GM19043 (cell line): ENCODE measurements around the gene CREB3.

Experiments
- ATAC-seq: cut with Tn5 transposase; IDR thresholded peaks from one replicate; pipeline ENCODE4 v1.9.1; 2021; ENCODE audit warnings: low read depth; ENCODE audit not compliant: unreplicated experiment

Gene CREB3, protein sequence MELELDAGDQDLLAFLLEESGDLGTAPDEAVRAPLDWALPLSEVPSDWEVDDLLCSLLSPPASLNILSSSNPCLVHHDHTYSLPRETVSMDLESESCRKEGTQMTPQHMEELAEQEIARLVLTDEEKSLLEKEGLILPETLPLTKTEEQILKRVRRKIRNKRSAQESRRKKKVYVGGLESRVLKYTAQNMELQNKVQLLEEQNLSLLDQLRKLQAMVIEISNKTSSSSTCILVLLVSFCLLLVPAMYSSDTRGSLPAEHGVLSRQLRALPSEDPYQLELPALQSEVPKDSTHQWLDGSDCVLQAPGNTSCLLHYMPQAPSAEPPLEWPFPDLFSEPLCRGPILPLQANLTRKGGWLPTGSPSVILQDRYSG

DNA sequence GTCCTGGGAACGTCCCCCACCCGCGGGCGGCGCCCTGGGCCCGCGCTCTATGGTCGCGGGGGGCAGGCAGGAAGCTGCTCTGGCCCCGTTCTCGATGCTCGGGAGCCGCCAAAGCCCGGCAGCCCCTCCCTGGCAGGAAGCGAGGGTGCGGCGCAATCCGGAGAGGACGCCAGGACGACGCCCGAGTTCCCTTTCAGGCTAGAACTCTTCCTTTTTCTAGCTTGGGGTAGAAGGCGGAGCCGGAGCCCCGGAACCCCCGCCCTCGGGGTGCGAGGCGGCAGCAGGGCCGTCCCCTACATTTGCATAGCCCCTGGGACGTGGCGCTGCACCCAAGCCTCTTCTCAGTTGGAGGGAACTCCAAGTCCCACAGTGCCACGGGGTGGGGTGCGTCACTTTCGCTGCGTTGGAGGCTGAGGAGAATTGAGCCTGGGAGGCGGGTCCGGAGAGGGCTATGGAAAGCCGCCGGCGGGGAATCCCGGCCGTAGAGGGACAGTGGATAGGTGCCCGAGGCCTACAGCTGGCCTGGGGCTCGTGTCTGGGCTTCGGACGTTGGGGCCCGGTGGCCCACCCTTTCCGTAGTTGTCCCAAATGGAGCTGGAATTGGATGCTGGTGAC, at the start of gene CREB3, which contains the start of gene TLN1:
TSS of gene CREB3 (plus strand) at position 482 of the 615 bp plus-strand sequence. CDS start at position 589, 107 bp downstream.
TSS of gene TLN1 (minus strand) at position 11 of the 615 bp plus-strand sequence. CDS start 6,501 bp downstream, outside the sequence.
- ATAC-seq: peak; percentile 75

DNA sequence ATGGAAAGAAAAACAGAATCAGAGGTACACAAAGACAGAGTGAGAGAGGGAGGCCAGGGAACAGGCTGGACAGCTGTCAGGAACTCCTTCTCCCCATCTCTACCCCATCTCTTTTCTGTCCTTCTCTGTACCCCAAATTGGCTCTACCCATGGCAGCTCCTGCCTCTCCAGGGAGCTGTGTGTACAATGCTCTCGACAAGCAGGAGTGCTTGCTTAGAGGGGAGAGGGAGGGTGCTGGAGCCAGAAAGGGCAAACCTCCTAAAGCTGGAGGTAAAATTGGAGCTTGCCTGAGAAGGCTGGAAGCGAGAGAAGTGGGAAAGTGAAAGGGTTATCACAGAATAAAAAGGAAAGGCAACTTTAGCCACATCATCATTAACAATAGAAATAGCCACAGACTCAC, 49.1 kb upstream of the CREB3 start:
- ATAC-seq: no peak

DNA sequence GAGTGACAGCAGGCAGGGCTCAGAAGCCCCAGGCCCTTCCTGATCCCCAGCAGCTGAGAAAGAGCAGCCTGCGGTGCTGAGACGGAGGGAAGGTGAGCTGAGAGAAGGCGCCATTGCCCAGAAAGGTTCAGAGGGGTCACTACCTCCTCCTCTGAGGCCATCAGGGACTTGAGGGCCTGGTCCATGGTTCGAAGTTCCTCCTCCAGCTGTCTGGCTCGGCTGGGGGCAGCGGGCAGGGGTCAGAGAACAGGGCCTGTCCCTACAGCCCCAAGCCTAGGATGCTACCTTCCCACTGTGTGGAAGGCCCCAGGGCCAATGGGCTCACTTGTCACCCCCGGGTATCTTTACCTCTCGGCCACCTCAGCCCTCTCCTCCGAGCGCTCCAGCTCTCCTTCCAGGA, 47.5 kb upstream of the CREB3 start:
- no peak for ATAC-seq

DNA sequence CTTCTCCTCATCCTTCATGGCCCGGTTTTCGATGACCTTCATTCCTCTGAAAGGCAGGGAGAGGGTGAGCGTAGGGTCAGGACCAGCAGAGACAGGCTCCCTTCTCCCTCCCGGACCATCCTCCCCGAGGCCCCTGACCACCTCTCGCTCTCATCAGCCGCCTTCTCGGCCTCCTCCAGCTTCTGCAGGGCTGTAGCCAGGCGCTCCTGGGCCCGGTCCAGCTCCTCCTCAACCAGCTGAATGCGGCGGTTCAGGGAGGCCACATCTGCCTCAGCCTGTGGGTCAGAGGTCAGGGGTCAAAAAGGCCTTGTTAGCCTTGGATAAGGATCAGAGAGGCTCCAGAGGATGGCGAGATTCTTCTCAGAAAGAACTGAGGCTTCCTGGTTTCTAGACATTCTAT, 47.0 kb upstream of the CREB3 start:
- no peak for ATAC-seq

DNA sequence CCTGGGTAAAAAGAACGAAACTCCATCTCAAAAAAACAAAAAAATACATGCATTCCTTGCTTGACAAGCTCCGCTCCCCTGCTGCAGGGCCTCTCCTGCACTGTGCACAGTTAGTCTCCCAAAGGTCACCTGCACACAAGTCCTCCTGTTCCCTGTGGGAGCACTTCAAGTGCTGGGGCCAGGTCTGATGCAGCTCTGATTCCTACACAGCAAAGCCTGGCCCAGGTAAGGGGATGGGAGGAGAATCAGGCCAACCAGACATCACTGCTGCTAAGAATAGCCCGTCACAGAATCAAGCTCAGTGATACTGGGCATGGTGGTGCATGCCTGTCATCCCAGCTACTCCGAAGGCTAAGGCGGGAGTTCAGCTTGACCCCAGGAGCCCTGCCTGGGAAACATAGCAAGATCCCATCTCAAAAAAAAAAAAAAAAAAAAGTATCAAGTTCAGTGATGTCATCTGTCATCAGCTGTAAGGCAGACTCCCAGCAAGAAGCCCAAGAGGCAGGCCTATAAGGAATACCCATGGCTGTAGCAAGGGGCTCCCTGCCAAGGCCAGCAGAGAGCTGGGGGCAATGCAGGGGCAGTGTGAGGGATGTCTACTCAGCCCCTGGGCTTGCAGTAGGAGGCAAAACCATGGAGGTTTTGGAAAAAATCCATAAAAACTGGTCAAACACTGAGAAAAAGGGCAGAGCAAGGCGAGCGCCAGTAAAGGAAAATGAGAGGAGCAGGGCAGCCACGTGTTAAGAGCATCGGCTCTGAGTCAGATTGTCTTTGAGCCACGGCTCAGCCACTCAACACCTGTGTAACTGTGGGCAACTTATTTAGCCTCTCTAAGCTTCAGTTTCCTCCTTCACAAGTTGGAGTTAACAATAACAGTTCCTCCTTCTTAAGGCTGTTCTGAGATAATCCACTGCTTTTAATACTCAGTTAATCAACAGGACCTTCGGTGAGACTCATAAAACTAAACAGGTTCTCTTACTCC, 46.0 kb upstream of the CREB3 start:
- ATAC-seq: no peak

DNA sequence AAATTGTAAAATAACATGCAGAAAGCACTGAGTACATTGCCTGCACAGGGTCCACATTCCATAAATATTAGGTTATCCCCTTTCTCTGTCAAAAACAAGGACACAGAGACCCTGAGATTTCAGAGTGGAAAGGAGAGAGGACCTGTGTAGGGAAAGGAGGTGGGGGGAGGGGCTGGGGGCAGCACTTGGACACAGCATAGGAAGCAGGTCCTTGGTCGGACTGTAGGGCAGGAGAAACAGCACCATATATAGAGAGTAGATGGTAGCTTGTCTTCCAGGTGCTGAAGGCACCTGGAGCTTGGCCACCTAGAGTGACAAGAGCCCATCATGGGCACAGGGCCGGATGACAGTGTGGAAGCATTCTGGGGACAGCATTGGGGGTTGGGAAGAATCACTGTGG, 45.2 kb upstream of the CREB3 start:
- no peak for ATAC-seq

DNA sequence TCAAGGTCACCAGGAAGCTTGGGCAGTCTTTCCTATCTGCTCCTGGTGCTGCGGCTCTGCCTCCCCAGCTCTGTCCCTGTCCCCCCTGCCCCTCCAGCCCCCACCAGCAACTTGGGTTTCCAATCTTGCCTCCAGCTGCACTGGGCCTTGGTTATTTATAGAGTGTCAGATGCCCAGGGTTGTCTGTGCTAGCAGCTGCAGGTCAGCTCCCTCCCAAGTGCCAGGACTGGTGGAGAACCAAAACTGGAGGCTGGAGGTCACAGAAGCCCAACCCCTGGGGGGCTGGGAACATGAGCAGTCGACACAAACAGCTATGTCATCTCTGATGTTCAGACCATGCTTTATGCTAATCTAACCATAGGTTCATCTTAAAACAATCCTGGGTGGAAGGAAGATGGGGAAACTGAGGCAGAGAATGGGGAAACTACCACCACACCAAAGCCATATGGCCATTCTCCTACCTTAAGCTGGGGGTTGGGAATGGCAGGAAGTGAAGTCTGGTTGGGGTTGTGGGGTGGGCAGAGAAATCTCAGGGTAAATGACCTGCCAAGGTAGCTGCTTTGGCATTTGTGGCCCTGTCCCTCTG, 44.4 kb upstream of the CREB3 start:
- ATAC-seq: no peak

DNA sequence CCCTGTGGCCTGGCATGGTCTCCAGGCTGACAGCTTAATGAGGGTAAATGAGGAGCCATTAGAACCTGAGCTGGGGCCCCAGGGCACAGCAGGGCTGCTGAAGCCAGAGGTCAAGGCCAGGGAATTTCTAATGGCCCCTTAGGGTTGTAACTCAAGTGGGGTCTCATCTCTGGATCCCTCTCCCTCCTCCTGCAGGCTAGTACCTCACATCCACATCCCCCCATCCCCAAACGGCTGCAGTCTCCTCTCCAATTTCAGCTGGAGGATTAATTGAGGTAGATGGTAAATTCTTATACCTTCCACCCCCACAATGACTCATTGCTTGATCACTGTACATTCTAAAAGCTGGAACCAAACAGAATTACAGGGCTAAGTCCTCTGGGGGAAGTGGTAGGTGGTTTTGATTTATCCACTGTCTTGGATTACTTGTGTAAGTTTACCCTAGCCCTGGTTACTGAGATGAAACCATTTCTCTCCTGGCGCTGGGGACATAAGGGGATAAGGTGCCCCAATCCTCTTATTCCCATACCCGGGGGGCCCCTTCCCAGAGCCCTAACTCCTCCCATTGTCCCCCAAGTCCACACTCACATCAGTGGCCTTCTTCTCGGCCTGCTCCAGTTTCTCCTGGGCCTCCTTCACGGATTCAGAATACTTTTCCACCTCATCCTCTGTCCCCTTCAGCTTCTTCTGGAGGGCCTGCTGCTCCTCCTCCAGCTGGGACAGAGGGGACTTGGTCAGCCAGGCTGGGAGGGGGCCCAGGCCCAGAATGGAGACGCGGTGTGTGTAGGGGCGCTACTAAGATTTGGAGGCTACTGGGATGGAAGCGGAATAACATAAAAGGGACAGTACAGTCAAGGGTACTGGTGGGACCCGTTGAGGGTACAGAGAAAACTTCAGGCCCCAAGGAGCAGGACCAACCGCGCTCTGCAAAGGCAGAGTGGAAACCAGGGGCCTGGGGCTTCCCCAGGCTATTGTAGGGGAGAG, 43.6 kb upstream of the CREB3 start:
- no peak for ATAC-seq

DNA sequence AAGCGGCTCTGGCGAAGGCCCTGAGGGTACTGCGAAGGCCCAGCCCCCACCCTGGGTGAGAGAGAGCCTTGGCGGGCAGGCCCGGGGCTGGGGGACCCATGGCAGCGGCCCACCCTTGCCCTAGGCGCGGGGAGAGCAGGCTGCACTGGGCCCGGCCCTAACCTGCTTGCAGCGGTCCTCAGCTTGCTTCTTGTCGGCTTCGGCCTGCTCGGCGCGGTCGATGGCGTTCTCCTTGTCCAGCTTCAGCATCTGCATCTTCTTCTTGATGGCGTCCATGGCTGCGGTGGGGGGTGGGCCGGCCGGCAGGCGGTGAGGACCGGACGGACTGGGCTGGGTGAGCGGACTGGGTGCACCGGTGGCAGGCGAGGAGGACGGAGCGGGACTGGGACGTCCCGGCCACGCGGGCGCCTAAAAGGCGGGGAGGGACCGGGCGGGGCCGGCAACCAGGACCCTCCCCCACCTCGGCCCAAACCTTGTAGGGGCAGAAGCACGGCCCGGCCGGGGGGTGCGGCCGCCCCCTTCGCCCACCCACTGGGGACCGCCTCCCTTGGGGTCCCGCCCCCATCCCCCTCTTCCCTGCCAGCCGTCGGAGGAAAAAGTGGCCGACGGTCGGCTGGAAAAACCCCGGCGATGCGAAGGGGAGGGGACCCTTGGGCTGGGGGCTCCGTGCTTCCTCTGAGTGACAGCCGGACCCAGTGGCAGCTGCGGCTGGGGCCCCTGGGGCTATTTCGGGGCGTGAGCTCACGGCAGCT, 42.7 kb upstream of the CREB3 start, which contains the start of gene TPM2:
TSS of gene TPM2 (minus strand) at position 384 of the 752 bp plus-strand sequence. CDS start at position 276, 108 bp downstream.
- no peak for ATAC-seq

DNA sequence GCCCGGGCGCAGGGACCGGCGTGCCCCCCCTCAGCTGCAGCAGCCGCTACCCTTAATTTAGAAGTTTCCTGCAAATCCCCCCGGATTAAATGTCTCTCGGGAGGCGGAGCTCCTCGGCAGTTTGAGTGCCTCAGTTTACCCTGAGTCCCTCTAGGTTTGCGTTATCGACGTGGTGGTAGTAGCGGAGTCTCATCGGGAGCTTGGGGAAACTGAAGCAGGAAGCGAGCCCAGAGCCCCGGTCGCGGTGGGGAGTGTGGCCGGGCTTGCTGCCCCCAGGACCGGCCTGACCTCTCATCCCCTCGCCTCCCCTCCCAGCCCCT, 42.2 kb upstream of the CREB3 start:
- no peak for ATAC-seq

DNA sequence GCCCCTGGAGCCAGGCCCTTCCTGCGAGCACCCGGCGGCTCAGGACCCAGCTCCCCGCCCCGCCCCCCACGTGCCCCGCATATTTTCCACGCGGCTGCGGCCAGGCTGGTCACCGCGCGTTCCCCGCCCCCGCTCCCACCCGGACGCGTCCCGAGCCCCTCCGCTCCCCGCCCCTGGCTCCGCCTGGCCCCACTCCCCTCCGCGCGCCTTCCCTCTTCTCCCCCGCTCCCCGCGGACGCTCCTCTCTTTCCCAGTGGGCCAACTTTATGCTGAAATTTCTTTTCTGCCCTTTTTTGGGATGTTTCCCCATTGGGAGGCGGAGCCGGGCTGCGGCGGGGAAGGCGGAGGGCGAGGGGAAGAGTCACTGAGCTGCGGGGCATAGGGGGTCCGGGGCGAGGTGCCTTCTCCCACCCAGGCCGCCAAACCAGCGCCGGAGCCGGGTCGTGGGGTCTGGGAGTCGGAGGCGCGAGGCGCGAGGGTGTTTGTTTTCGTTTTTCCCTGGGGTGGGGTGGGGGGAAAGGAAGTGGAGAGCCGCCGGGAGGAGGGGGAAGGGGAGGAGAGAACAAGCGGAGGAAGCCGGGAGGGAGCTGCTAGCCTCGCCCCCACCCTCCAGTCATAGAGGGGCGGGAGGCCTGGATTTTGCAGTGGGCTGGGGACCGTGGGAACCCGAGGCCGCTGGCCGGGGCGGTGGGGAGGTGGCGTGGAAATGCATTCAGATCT, 41.7 kb upstream of the CREB3 start:
- ATAC-seq: no peak

DNA sequence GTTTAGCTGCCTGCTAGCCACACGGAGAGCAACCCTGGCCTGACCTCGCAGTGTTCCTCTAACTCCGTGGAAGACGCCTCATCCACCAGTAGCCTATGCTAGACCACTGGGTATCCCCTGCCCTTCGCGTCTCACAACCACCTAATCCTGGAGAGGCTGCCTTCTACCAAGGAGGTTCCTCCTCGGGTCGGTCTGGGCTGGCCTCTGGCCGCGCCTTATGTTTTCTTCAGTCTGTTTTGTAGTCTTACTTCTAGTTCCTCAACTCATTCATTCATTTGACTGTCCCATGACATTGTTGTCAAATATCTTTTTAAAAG, 41.2 kb upstream of the CREB3 start:
- ATAC-seq: no peak

DNA sequence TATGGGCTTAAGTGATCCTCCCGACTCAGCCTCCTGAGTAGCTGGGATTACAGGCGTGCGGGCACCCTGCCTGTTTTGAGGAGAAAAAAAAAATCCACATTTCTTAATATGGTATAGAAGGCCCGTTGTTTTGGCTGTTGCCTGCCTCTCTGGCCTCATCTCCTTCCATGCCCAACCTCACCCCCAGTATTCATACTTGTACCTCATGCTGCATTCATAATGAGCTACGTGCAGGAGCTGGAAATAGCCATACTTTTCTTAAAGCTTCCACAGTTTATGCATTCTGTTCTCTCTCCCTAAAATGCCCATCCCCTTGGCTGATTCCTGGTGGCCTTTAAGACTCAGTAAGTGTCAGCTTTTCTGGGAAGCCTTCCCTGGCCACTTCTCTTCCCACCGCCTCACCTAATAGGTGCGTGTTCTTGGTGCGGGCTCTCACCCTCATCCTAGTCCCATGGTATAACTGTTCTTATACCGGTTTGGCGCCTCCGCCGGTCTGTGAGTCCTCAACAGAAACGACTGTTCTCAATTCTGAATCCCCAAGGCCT, 40.6 kb upstream of the CREB3 start:
- no peak for ATAC-seq

DNA sequence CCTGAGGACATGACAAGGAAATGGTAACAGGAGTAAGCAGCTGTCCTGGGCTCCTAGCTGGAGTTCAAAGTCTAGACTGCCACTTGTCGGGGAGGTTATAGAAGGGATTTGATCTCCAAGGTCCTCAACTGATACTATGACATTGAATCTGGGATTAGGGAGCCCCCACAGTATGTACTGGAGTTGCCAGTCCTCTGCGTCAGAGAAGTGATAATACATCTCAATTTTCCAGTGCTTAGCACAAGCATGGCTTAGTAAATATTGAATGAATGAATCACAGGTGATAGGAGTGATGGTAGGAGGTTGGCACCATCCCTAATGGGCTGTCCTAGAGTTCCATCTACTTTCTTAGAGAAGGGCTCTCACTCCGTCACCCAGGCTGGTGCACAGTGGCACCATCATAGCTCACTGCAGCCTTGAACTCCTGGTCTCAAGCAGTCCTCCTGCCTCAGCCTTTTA, 36.5 kb upstream of the CREB3 start:
- ATAC-seq: no peak

DNA sequence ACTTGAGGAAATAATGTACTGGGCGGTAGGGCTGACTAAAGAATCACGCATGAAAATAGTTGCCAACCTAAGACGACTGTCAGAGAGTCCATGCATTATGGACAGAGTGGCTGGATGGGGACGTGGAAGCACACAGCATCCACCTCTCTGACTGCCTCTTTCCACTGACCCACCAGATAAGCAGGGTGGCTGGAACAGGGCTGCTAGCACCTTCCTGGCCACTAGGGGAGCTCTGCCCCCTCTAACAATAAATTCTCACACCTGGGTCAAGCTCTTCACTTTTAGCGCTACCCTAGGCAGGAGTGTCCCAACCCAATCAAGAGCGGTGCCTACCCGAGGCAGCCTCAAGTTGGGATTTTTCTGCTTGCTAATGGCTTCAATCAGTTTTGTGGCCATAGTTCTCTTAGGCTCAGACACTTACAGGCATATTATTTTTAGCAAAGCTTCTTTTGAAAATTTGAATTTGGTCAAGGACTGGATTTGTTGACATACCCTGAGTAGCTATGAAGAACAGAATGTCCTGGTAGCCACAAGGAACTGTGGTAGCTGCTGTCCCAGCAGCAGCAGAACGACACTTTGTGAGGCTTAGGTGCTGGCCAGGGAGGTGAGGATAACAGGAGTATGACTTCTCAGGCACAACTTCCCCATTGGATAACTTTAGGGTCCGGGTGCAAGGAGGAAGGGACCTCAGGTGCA, 35.8 kb upstream of the CREB3 start:
- ATAC-seq: peak; percentile 71

DNA sequence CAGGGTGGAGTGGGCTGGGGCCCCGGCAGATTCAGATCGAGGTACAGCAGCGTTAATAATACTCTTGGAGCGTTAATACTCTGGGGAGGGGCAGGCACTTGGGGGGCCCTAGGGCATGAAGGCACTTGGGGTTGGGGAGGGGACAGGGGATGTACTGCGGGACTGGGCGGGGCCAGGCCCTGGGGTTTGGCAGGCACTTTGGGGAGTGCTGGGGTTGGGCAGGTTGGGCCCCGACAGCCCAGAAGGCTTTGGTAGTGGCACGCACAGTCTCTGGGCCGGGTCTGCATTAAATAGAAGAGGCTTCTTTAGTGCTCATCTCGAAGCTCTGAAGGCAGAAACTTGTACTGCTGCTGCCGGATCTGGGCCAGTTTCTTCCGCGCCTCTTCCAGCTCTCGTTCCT, 35.0 kb upstream of the CREB3 start:
- ATAC-seq: no peak

DNA sequence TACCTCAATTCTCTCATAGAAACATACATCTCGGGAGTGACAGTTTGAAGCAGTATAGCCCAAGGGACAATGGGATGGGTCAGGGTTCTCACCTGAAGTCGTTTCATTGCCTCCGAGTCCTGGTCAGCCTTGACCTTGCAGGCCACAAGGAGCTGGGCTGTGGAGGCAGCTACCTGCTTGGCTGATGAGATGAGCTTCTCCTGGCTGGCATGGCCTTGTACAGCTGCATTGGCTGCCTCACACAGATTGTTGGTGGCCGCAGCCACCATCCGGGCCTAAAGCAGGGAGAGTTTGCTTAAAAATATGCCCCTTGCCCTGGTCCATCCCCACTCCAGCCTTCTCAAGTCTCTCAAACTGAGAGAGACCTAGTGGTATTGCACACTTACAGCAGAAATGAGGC, 34.2 kb upstream of the CREB3 start:
- ATAC-seq: no peak
